Chondrocyte (in vitro differentiated cells): ENCODE data around the gene PTPRJ. TPM values are rescaled to one million over a fixed set of nuclear protein-coding genes. Genes with fewer than 3 reads are reported as not detected.

Source experiments
- DNase-seq: peaks from one replicate; pipeline ENCODE4 v3.0.0; 2021; ENCODE audit warnings: mixed read lengths, low spot score
- H3K27ac Mint-ChIP-seq: one replicate; pipeline ENCODE4 v1.8.0; 2021; ENCODE audit warnings: mild to moderate bottlenecking, moderate library complexity, mixed read lengths; ENCODE audit not compliant: unreplicated experiment
- H3K27me3 Mint-ChIP-seq: 2 replicates; pipeline ENCODE4 v1.8.0; 2021; ENCODE audit warnings: low read depth, mixed read lengths
- H3K36me3 Mint-ChIP-seq: 2 replicates; pipeline ENCODE4 v1.8.0; 2021; ENCODE audit warnings: low read depth, mixed read lengths
- H3K4me1 Mint-ChIP-seq: 2 replicates; pipeline ENCODE4 v1.8.0; 2021; ENCODE audit warnings: low read depth, mild to moderate bottlenecking, mixed read lengths
- H3K4me3 Mint-ChIP-seq: one replicate; pipeline ENCODE4 v1.8.0; 2021; ENCODE audit warnings: mild to moderate bottlenecking, moderate library complexity, mixed read lengths; ENCODE audit not compliant: unreplicated experiment
- H3K9me3 Mint-ChIP-seq: 2 replicates; pipeline ENCODE4 v1.8.0; 2021; ENCODE audit warnings: low read depth, mixed read lengths
- CTCF ChIP-seq: fragments of 200-600 bp; sonication (generic); IDR thresholded peaks from 2 replicates; pipeline ENCODE4 v1.5.0; 2021; ENCODE audit warnings: antibody characterized with exemption, mild to moderate bottlenecking, moderate library complexity
- total RNA-seq: library from RNA; stranded (reverse); gene quantifications from 3 replicates; pipeline ENCODE4 v1.2.1, GENCODE V29; 2021

The PTPRJ gene
- total RNA-seq, 1 donor from 2014 or later: 18.1 TPM

- H3K9me3 Mint-ChIP-seq: no peaks in the 10 kb centered on the region
These were observed 54.8 kb downstream of the PTPRJ start for GRCh38 chr11:48034926-48035871.

DNA sequence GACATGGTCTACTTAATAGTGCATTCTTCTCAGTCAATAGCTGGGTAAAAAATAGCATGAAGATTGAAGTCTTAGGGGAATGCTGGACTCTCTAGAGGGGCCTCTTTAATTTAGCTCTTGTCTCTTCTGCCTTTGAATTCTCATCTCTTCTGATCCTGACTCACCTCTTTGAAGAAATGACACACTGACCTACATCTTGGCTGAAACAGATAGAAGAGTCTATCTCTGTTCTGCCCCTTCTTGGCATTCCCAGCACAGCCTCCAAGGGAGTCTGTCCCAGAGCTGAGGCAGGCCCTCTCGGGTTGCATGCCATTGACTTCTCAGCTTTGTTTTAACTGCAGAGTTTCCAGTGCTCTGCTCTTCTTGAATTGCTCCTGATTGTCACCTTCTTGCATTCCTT is 55.7 kb downstream of the PTPRJ start:
- no peak for DNase-seq
- no peak overlapping the region for H3K4me3 Mint-ChIP-seq
- H3K27me3 Mint-ChIP-seq: no peaks in the 10 kb centered on the region
- no peaks in the 10 kb centered on the region for H3K9me3 Mint-ChIP-seq
- peak overlapping the region; percentile 2 for H3K27ac Mint-ChIP-seq
- H3K36me3 Mint-ChIP-seq: no peaks in the 10 kb centered on the region
- peaks cover 35% of the 10 kb centered on the region for H3K4me1 Mint-ChIP-seq
- no peak for TF ChIP-seq CTCF

More at GRCh38 chr11:48034926-48035871, 54.8 kb downstream of the PTPRJ start:
- no peaks in the 10 kb centered on the region for H3K27me3 Mint-ChIP-seq
- DNase-seq: no peak
- no peak overlapping the region for H3K27ac Mint-ChIP-seq
- no peak for TF ChIP-seq CTCF
- H3K4me3 Mint-ChIP-seq: no peak overlapping the region
- H3K4me1 Mint-ChIP-seq: peaks cover 36% of the 10 kb centered on the region
- H3K36me3 Mint-ChIP-seq: no peaks in the 10 kb centered on the region

DNA sequence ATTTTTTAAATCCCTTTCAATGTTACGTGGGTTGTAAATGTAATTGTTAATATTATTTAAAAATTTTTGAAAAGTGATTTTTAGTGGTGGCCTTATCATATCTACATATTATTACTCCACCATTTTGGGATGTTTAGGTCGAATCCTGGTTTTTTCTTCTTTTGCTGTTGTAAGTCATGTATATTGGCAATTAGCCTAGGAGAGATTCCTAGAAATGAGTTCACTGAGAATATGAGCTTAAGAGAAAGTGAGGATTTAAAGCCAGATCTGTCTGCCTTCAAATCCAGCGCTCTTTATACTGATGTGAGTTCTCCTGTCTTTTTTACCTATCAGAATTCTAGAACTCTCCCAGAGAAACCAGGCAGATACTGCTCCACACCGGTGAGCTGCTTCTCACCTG is 56.1 kb downstream of the PTPRJ start:
- no peak for DNase-seq
- no peak overlapping the region for H3K27ac Mint-ChIP-seq

DNA sequence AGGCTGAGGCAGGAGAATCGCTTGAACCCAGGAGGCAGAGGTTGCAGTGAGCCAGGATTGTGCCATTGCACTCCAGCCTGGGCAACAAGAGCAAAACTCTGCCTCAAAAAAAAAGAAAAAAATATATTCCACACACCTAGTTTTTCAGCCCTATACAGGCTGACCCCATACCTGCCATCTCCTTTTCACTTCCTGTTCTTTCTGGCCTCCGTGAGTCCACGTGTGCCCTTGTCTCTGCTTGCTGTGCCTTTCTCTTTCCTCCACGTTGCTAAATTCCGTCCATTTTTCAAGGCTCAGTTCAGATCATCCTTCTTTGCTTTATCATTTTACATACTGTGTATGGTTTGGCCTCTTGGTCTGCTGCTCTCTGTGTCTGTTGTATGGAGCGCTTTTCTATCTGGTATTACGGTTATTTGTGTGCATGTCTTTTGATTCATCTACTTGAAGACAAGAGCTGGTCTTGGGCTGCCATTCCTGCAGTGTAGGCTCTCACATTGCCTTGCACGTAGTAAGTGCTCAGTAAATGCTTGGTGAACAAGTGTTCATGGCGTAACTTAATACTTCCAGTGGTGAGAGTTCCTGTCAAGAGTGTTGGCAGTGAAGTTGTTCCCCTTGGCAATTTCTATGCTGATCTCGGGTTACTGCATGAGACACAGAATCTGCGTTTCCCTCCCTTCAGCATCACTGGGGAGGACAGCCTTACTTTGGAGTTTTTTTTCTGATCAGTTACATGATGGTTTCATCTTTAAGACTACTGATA is 57.5 kb downstream of the PTPRJ start:
- Mint-ChIP-seq H3K36me3 (no peaks in the 10 kb centered on the region), H3K9me3 (no peaks in the 10 kb centered on the region)
- DNase-seq: no peak

More for the DNA sequence above, 56.1 kb downstream of the PTPRJ start:
- Mint-ChIP-seq H3K4me3 (no peak overlapping the region), H3K36me3 (no peaks in the 10 kb centered on the region), H3K4me1 (peaks cover 32% of the 10 kb centered on the region), H3K27me3 (no peaks in the 10 kb centered on the region), H3K9me3 (no peaks in the 10 kb centered on the region)
- no peak for TF ChIP-seq CTCF

More for the DNA sequence above, 57.5 kb downstream of the PTPRJ start:
- no peak for TF ChIP-seq CTCF
- no peaks in the 10 kb centered on the region for H3K27me3 Mint-ChIP-seq
- no peak overlapping the region for H3K27ac Mint-ChIP-seq
- H3K4me1 Mint-ChIP-seq: peaks cover 24% of the 10 kb centered on the region
- H3K4me3 Mint-ChIP-seq: no peak overlapping the region
